NCI-H526 treated with DMSO at 0.1 percent for 48 hours (cell line): ENCODE data around the gene TECTA.
"Not testable (repeated sequence)": the region's sequence is repeated elsewhere in the genome, so short reads cannot be mapped to it uniquely, and the experiment has no call there.

ENCODE experiments used
- DNase-seq: peaks from one replicate; lab custom pipeline; 2025; lab: John Stamatoyannopoulos, UW

TECTA gene

GRCh38 chr11:121095561-121095960 lies 5.5 kb upstream of the TECTA start:
- DNase-seq = no peak

DNA sequence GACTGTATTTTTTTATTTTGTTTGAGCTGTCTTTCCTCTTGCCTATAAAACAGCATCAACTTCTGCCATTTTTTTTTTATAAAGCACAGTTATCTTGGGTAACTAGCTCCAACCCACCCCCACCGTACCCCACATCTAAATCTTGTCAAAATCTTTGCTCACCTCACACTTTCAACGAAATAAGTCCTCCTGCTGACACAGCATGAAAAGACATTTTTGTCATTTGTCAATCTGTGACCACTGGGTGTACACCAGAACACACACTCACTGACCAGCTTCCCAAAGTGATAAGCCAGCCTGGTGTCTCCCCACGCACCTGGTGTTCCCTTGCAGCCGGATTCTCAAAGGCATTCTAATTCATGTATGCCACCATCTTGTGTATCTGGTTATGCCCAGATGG lies 1.7 kb upstream of the TECTA start:
- no peak for DNase-seq

DNA sequence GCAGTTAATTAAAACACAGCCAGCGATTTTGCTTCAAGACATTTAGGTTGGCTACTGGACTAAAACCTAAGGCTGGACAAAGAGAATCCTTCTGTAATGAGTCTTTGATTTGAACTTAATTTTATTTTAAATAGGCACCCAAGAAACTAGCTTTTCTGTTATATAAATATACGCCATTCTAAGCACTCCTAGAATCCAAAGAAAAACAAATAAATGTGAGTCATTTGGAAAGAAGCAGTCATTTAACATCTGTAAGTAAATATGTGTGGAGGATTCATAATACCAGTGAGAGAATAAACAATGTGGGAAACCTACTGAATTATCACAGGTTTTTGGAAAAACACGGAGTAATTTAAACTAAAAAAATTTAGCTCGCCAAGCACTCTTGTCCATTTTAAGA lies 1.2 kb upstream of the TECTA start:
- DNase-seq = no peak

GRCh38 chr11:121104312-121104762 lies 3.3 kb downstream of the TECTA start:
- no peak for DNase-seq

DNA sequence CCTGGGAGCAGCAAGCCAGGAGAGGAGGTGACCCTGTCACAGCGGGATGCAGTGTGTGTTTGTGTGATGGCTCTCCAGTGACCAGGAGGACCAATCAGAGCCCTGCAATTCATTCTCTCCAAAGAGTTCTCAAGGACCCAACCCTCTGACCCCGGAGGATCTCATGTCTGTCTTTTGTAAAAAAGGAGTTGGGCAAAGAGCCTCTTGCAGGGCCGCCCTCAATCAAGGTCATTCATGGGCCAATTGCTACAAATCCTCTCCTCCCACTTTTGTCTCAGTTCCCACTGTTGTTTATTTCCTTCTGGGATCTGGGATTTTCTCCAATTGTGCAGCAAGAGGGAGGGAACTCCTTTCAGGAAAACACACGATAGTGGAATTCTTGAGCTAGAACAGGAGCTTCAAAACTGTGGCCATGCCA lies 4.0 kb downstream of the TECTA start:
- DNase-seq = no peak

DNA sequence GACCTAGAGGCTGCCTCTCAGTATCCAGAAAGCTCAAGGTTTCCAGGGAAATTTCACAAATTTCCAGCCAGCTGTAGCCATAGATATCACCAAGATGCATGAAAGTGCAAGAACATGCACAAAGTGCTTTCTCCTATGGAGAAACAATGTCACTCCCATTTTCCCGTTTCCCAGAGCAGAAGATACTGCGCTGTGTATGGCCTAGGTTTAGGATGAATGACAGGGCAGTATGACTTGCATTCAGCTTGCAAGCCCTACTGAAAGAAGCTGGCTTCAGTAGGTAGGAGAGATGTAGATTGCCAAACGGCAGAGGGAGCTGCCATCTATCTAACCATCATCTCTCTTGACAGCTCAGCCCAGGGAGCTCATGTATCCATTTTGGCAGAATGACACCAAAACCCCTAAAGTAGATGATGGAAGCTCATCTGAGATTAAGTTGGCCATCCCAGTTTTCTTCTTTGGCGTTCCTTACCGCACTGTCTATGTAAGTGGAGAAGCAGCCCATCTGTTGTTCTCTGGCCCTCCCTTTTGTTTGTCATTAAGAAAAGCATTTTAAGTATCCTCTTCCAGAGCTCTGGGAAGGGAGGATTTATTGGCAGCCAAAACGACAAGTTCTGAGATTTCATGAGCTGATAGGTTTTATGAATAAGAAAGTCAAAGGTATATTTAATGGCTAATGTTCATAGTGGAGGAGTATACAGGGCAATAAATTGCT lies 4.6 kb downstream of the TECTA start:
- DNase-seq = no peak

DNA sequence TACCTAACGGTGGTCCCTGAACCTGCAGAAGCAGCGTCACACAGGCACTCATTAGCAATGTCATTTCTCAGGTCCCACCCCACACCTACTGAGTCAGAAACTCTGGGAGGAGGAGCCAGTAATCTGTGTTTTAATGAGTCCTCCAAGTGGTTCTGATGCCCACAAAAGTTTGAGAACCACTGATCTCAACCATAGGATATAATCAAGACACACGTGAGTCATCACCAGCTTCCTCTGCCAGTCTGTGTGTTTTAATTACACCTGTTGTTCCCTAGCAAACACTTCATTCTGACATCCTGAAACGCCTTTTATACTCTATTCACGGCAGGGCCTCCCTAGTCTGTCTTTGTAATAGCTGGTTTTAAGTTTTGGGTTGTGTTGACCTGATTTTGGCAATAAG lies 5.8 kb downstream of the TECTA start:
- DNase-seq = no peak

- no peak for DNase-seq
These were observed 7.4 kb downstream of the TECTA start for GRCh38 chr11:121108413-121108812.

- DNase-seq = no peak
These were observed 8.4 kb downstream of the TECTA start for GRCh38 chr11:121109471-121109870.

- DNase-seq = no peak
These were observed 9.0 kb downstream of the TECTA start for GRCh38 chr11:121109916-121110586.

GRCh38 chr11:121110871-121111724 lies 10.1 kb downstream of the TECTA start:
- DNase-seq = no peak

DNA sequence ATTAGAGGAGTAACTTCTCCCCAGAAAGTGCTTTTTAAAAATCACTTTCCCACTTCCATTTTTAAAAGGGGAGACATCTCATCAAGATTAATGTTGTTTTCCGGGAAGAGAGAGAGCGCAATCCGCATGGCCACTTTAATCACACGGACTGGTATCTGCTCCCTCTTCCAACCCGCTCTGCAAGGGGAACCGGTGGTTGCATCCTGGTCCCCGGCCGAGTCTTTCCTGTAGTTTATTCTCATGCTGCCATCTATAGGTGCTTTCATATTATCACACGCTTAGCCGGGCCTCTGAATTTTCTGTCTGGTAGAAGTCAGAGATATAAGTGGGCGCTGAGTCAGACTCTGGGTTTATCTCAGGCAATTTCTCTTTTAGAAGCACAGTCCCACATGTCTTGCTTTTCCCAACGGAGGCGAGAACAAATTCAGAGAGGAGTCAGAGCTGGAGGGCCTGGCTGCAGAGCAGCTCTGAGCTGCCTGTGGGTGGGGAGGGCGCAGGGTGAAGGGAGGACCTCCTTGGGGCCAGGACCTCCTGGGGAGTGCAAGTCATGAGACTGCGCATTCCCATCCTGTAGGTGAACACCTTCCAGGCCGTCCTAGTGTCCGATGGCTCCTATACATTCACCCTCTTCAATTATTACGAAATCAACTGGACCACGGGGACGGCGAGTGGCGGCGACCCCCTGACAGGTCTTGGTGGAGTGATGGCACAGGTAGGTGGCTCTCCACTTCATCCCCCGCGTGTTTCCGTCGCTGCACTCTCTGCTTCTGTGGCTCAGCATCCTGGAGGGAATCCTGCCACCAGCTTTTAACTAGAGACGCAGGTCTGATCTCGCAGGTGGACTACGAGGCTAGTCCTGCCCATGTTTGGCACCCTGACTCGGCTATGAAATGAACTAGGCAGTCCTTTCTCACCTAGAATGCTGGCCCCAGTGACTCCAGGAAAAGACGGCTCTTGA lies 11.7 kb downstream of the TECTA start:
- peak; percentile 94 for DNase-seq

GRCh38 chr11:121113611-121114010 lies 12.6 kb downstream of the TECTA start:
- DNase-seq = no peak

- DNase-seq = not testable (repeated sequence)
These were observed 14.0 kb downstream of the TECTA start for GRCh38 chr11:121115024-121115423.

- DNase-seq = no peak
These were observed 16.7 kb downstream of the TECTA start for GRCh38 chr11:121117788-121118187.

- DNase-seq = peak; percentile 34
These were observed 18.4 kb downstream of the TECTA start for GRCh38 chr11:121119440-121119839.

DNA sequence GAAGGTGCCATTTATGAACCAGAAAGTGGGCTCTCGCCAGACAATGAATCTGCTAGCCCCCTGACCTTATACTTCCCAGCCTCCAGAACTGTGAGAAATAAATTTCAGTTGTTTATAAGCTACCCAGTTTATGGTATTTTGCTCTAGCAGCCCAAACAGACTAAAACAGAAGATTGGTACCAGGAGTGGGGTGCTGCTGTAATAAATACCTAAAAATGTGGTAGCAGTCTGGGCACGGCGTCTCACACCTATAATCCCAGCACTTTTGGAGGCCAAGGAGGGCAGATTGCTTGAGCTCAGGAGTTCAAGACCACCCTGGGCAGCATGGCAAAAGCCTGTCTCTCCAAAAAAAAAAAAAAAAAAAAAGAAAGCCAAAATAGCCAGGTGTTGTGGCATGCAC lies 21.3 kb downstream of the TECTA start:
- DNase-seq = no peak

GRCh38 chr11:121123496-121124069 lies 22.5 kb downstream of the TECTA start:
- DNase-seq = no peak

GRCh38 chr11:121127809-121128208 lies 26.8 kb downstream of the TECTA start:
- DNase-seq = no peak

DNA sequence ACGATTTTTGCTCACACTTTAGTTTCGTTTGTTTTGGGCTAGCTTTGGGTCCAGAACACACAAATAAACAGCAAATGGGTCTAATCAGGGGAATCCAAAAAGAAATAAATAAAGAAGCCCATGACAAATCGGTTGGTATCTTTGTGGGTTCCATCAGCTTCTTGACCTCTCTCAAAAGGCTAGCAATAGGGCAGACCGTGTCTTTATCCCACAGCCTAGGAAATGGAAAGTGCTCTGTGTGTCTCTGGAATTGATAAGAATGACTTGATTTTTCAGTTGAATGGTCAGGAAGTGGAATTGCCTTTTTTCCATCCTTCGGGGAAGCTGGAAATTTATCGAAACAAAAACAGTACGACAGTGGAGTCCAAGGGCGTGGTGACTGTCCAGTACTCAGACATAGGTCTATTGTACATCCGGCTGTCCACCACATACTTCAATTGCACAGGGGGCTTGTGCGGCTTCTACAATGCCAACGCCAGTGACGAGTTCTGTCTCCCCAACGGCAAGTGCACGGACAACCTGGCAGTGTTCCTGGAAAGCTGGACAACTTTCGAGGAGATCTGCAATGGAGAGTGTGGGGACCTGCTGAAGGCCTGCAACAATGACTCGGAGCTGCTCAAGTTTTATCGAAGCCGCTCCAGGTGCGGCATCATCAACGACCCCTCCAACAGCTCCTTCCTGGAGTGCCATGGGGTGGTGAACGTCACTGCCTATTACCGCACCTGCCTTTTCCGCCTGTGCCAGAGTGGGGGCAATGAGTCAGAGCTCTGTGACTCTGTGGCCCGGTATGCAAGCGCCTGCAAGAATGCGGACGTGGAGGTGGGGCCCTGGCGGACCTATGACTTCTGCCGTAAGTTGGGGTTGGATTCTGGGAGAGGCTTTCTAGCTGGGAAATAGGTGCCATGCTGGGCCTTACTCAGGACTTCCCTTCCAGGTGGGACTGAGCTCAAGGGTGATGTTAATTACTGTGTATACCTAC lies 28.6 kb downstream of the TECTA start:
- no peak for DNase-seq
